Astrocyte (in vitro differentiated cells and primary cell): Measurements from ENCODE around the gene MECP2. TPM values are rescaled to one million over a fixed set of nuclear protein-coding genes. Genes with fewer than 3 reads are reported as not detected.
A peak's percentile ranks its signal among the peaks of the same experiment; 100 is the strongest.

Experiments used
- DNase-seq: peaks from one replicate; pipeline ENCODE4 v3.0.0-alpha.2; 2010; ENCODE audit warnings: low read depth
- FAIRE-seq: peaks from 2 replicates; lab custom pipeline; 2011; peaks lifted over from hg19 to GRCh38; lab: Jason Lieb, UNC
- H2AFZ ChIP-seq: 2 replicates; pipeline ENCODE4 v1.6.0; 2012; ENCODE audit warnings: low read depth, low read length, inconsistent platforms
- H3K27ac ChIP-seq: 2 replicates; pipeline ENCODE4 v1.5.1; 2011; ENCODE audit warnings: low read depth, low read length, inconsistent platforms
- H3K27me3 ChIP-seq: 2 replicates; pipeline ENCODE4 v1.6.0; 2011; ENCODE audit warnings: low read length, inconsistent platforms; ENCODE audit not compliant: insufficient read depth
- H3K36me3 ChIP-seq: 2 replicates; pipeline ENCODE4 v1.5.1; 2011; ENCODE audit warnings: low read length, inconsistent platforms; ENCODE audit not compliant: insufficient read depth
- H3K4me1 ChIP-seq: 2 replicates; pipeline ENCODE4 v1.5.1; 2011; ENCODE audit warnings: low read length, inconsistent platforms; ENCODE audit not compliant: insufficient read depth
- H3K4me2 ChIP-seq: 2 replicates; pipeline ENCODE4 v1.6.0; 2012; ENCODE audit warnings: low read length, inconsistent platforms
- H3K4me3 ChIP-seq: 2 replicates; pipeline ENCODE4 v1.5.1; 2011; ENCODE audit warnings: low read depth, mild to moderate bottlenecking, low read length, inconsistent platforms; ENCODE audit not compliant: insufficient read depth
- H3K79me2 ChIP-seq: 2 replicates; pipeline ENCODE4 v1.6.0; 2012; ENCODE audit warnings: mild to moderate bottlenecking, low read length, inconsistent platforms; ENCODE audit not compliant: insufficient read depth
- H3K9ac ChIP-seq: 2 replicates; pipeline ENCODE4 v1.6.0; 2012; ENCODE audit warnings: mild to moderate bottlenecking, low read length, inconsistent platforms
- H3K9me3 ChIP-seq: 2 replicates; pipeline ENCODE4 v1.5.1; 2012; ENCODE audit warnings: low read depth, mild to moderate bottlenecking, low read length, inconsistent platforms; ENCODE audit not compliant: insufficient read depth
- H4K20me1 ChIP-seq: 2 replicates; pipeline ENCODE4 v1.6.0; 2012; ENCODE audit warnings: low read length, inconsistent platforms; ENCODE audit not compliant: insufficient read depth
- H3K27ac Mint-ChIP-seq: one replicate; pipeline ENCODE4 v1.8.0; 2021; ENCODE audit warnings: mild to moderate bottlenecking, mixed read lengths; ENCODE audit not compliant: unreplicated experiment
- H3K27me3 Mint-ChIP-seq: one replicate; pipeline ENCODE4 v1.8.0; 2021; ENCODE audit warnings: low read depth, mixed read lengths; ENCODE audit not compliant: unreplicated experiment
- H3K36me3 Mint-ChIP-seq: one replicate; pipeline ENCODE4 v1.8.0; 2021; ENCODE audit warnings: low read depth, mixed read lengths; ENCODE audit not compliant: unreplicated experiment
- H3K4me1 Mint-ChIP-seq: one replicate; pipeline ENCODE4 v1.8.0; 2021; ENCODE audit warnings: low read depth, mixed read lengths; ENCODE audit not compliant: unreplicated experiment
- H3K4me3 Mint-ChIP-seq: one replicate; pipeline ENCODE4 v1.8.0; 2021; ENCODE audit warnings: mild to moderate bottlenecking, moderate library complexity, mixed read lengths; ENCODE audit not compliant: unreplicated experiment
- H3K9me3 Mint-ChIP-seq: one replicate; pipeline ENCODE4 v1.8.0; 2021; ENCODE audit warnings: mild to moderate bottlenecking, mixed read lengths; ENCODE audit not compliant: unreplicated experiment
- EZH2 ChIP-seq: IDR thresholded peaks from 2 replicates; pipeline ENCODE4 v1.6.1; 2012; ENCODE audit warnings: mild to moderate bottlenecking, low read length, inconsistent platforms; ENCODE audit not compliant: insufficient read depth
- total RNA-seq: library from RNA; stranded (reverse); gene quantifications from 2 replicates; pipeline ENCODE4 v1.2.1, GENCODE V29; 2021
- TF ChIP-seq, protein P1 (sequence below): IDR thresholded peaks from 2 replicates; pipeline ENCODE4 v1.5.1; 2011; ENCODE audit warnings: low read depth, mild to moderate bottlenecking, inconsistent platforms, low read length, moderate library complexity; ENCODE audit not compliant: insufficient read depth

Gene MECP2
- total RNA-seq, 1 donor from 2014 or later: 36.2 TPM

DNA sequence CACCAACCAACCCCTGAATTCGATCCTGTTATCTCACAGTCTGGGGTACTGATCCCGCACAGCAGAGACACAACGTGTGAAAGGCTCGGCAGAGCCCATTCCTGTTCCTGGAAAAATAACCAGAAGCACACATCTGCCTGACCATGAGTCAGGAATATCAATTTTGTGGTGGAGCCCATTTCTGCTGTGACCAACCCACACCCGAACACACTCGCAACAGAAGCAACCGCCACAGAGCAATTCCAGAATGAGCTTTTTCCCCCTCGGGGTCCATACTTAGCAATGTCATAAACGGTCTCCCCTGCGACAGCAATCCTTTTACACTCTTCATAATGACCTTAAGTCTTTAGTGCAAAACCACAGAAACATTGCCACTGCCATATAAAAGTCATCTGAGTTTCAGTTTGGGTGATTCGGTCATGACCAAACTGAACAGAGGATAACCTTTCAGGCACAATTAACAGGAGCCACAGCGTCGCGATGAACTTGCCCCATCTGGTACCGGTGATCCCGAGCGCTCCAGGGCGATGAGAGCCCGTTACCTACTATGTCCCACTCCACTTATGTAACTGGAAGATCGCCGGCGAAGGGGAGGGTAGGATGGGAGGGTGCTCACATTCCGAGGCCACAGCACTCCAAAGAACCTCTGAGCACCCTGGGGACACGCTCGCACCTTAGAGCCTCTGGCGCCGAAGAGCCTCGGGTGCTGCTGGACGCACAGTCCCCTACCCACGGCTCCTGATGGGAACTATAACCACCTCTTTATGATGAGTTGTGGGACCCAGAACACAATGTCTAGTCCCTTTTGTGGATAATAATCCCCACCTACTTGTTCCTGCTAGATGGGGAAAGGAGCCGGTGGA, 1.1 kb downstream of the MECP2 start:
- H3K36me3 Mint-ChIP-seq: no peaks in the 10 kb centered on the region
- Histone ChIP-seq H3K4me1 (peaks cover 19% of the 10 kb centered on the region), H3K27me3 (no peaks in the 10 kb centered on the region), H4K20me1 (peaks cover 50% of the 10 kb centered on the region), H3K27ac (peak overlapping the region; percentile 71), H2AFZ (no peak overlapping the region), H3K4me2 (peak overlapping the region; percentile 96), H3K9me3 (no peaks in the 10 kb centered on the region), H3K4me3 (peak overlapping the region; percentile 67), H3K9ac (peak overlapping the region; percentile 87), H3K79me2 (peaks cover 53% of the 10 kb centered on the region), H3K36me3 (no peaks in the 10 kb centered on the region)
- peaks cover 25% of the 10 kb centered on the region for H3K4me1 Mint-ChIP-seq
- peak; percentile 45 for DNase-seq
- H3K27ac Mint-ChIP-seq: peak overlapping the region; percentile 86
- peak overlapping the region; percentile 94 for H3K4me3 Mint-ChIP-seq
- TF ChIP-seq, protein P1, sequence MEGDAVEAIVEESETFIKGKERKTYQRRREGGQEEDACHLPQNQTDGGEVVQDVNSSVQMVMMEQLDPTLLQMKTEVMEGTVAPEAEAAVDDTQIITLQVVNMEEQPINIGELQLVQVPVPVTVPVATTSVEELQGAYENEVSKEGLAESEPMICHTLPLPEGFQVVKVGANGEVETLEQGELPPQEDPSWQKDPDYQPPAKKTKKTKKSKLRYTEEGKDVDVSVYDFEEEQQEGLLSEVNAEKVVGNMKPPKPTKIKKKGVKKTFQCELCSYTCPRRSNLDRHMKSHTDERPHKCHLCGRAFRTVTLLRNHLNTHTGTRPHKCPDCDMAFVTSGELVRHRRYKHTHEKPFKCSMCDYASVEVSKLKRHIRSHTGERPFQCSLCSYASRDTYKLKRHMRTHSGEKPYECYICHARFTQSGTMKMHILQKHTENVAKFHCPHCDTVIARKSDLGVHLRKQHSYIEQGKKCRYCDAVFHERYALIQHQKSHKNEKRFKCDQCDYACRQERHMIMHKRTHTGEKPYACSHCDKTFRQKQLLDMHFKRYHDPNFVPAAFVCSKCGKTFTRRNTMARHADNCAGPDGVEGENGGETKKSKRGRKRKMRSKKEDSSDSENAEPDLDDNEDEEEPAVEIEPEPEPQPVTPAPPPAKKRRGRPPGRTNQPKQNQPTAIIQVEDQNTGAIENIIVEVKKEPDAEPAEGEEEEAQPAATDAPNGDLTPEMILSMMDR: no peak
- no peak for TF ChIP-seq EZH2
- H3K27me3 Mint-ChIP-seq: peaks cover 2% of the 10 kb centered on the region
- H3K9me3 Mint-ChIP-seq: no peaks in the 10 kb centered on the region
- no peak for FAIRE-seq

DNA sequence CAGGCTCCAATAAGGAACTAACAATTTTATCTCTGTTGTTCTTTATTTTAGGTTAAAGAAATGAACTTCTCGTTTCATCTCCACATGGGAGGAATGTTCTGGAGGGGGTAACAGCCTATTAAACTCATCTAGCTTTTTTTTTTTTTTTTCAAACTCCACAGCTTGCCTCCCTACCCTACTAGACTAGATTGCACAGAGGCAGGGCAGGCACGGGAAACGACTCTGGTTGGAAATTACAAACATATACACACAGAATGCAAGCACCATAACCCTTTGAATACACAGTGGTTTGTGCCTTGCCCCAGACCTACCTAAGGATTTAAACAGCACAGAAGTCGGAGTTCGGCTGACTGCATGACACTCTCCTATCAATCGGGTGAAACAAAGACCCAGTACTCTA, 2.7 kb downstream of the MECP2 start:
- Mint-ChIP-seq H3K4me1 (peaks cover 28% of the 10 kb centered on the region), H3K27me3 (no peaks in the 10 kb centered on the region), H3K9me3 (no peaks in the 10 kb centered on the region), H3K27ac (peak overlapping the region; percentile 26), H3K36me3 (no peaks in the 10 kb centered on the region), H3K4me3 (peak overlapping the region; percentile 70)
- H3K9me3 ChIP-seq: no peaks in the 10 kb centered on the region
- H2AFZ ChIP-seq: no peak overlapping the region
- no peak for FAIRE-seq
- no peaks in the 10 kb centered on the region for H3K36me3 ChIP-seq
- peaks cover 59% of the 10 kb centered on the region for H4K20me1 ChIP-seq
- no peak overlapping the region for H3K4me3 ChIP-seq
- H3K4me2 ChIP-seq: peak overlapping the region; percentile 96
- H3K9ac ChIP-seq: no peak overlapping the region
- DNase-seq: no peak
- H3K4me1 ChIP-seq: peaks cover 19% of the 10 kb centered on the region
- no peak overlapping the region for H3K27ac ChIP-seq
- TF ChIP-seq EZH2: no peak
- TF ChIP-seq, protein P1: no peak
- peaks cover 67% of the 10 kb centered on the region for H3K79me2 ChIP-seq
- H3K27me3 ChIP-seq: no peaks in the 10 kb centered on the region

DNA sequence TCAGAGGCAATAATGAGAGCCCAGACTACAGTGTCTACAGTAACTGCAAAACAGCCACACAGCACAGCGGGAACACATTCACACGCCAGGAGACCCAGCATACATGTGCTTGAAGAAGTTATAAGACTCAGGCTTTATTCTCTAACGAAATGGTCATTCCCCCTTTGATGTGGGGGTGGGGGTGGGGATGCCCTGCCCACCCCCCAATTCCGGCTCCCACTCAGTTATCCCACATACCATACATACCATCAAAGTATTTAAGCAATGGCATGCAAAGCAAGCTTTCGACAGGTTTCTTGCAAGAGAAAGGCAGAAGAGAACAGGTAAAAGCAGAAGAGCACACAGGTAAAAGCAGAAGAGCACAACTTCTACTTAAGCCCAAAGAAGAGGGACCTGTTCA, 3.6 kb downstream of the MECP2 start:
- TF ChIP-seq, protein P1: no peak
- TF ChIP-seq EZH2: no peak
- Mint-ChIP-seq H3K27ac (no peak overlapping the region), H3K4me1 (peaks cover 28% of the 10 kb centered on the region), H3K9me3 (no peaks in the 10 kb centered on the region), H3K36me3 (no peaks in the 10 kb centered on the region), H3K27me3 (no peaks in the 10 kb centered on the region), H3K4me3 (peak overlapping the region; percentile 61)
- DNase-seq (no peak), FAIRE-seq (no peak)
- no peaks in the 10 kb centered on the region for H3K36me3 ChIP-seq
- H3K79me2 ChIP-seq: peaks cover 73% of the 10 kb centered on the region
- H3K27me3 ChIP-seq: no peaks in the 10 kb centered on the region
- H3K4me1 ChIP-seq: peaks cover 19% of the 10 kb centered on the region
- no peaks in the 10 kb centered on the region for H3K9me3 ChIP-seq
- H3K4me2 ChIP-seq: peak overlapping the region; percentile 96
- no peak overlapping the region for H2AFZ ChIP-seq
- no peak overlapping the region for H3K9ac ChIP-seq
- peaks cover 59% of the 10 kb centered on the region for H4K20me1 ChIP-seq
- no peak overlapping the region for H3K27ac ChIP-seq
- no peak overlapping the region for H3K4me3 ChIP-seq
